NCI-H69 (cell line): ENCODE data around the gene GEMIN7.
A peak's percentile ranks its signal among the peaks of the same experiment; 100 is the strongest.
"Not testable (repeated sequence)": the region's sequence is repeated elsewhere in the genome, so short reads cannot be mapped to it uniquely, and the experiment has no call there.

Experiments
- DNase-seq: peaks from one replicate; lab custom pipeline; 2025; lab: John Stamatoyannopoulos, UW

The GEMIN7 gene

DNA sequence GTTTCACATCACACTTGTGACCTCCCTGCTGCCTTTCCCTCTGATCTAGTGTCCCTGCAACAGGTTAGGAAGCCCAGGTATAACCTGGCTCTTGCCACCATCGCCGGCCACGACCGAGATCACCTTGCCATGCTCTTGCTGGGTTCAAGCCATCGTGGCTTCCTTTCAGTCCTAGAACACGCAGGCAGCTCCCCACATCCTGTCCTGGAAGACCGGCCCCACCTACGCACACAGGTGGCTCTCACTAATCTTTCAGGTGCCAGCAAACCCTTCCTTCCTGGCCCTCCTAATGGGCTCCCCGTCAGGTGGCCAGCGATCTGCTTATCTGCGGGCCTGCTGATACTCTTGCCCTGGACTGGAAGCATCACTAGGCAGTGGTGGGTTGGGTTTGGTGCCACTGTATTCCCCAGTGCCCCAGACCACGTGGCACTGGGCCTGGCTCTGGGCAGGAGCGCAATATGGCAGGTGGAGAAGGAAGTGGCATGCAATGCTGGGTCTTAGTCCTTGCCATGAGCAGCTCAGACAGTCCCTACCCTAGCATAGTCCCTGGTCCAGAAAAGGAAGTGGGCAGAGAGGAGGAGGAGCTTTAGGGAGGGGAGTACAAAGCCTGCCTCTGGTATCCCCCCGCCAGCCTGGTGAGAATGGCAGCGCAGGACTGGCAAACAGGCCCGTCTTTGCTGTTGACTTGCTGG lies 25.7 kb downstream of the GEMIN7 start:
- peak; percentile 51 for DNase-seq

GRCh38 chr19:45106363-45106762 lies 27.3 kb downstream of the GEMIN7 start:
- not testable (repeated sequence) for DNase-seq

- no peak for DNase-seq
Observed at GRCh38 chr19:45107621-45108150, 28.6 kb downstream of the GEMIN7 start.

DNA sequence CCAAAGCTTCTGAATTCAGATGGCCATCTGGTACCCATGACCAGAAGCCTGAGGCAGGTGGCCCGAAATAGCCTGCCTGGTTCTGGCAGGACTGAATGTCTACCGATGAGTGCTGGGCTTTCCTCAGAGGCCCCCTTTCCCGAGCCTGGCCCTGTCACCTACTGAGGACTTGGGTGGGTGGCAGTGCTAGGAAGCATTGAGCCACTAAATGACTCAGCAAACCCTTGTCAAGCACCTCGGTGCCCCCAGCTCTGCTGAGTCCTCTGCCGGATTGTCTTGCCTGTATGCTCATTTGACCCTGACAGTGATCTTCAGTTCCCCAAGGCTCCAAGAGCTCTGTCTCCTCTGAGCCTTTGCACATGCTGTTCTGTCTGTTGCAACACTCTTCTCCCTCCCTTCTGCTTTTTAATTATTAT lies 31.8 kb downstream of the GEMIN7 start:
- DNase-seq = no peak

DNA sequence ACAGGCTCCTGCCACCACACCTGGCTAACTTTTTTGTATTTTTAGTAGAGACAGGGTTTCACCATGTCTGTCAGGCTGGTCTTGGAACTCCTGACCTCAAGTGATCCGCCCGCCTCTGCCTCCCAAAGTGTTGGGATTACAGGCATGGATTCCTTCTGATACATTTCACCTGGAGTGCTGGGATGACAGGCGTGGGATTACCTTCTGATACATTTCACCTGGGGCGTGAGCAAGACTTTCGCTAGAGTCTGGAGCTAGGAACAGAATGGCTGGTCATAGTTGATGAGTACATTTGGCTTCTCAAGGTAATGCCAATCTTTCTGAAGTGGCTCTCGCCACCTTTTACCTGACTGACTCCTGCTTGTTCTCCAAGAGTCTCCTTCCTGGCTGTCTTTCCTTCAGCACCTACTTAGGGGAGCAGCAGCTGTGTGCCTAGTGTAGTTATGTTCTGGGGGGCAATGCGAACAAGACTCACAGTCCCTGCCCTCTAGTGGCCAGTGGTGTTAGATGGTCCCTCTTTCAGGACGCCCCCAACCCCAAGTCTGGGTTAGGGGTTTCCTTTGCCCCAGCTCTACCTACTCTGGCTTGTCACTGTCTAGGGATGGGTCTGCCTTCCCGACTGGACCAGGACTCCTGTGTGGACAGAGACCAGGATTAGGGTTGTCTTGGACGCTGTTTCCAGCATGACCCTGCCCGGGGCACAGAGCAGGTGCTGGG lies 33.2 kb downstream of the GEMIN7 start:
- DNase-seq = no peak

GRCh38 chr19:45113628-45114027 lies 34.6 kb downstream of the GEMIN7 start:
- peak; percentile 99 for DNase-seq

- peak; percentile 95 for DNase-seq
Observed at GRCh38 chr19:45114116-45114515, 35.1 kb downstream of the GEMIN7 start.

- peak; percentile 96 for DNase-seq
Observed at GRCh38 chr19:45115809-45116615, 37.0 kb downstream of the GEMIN7 start.

DNA sequence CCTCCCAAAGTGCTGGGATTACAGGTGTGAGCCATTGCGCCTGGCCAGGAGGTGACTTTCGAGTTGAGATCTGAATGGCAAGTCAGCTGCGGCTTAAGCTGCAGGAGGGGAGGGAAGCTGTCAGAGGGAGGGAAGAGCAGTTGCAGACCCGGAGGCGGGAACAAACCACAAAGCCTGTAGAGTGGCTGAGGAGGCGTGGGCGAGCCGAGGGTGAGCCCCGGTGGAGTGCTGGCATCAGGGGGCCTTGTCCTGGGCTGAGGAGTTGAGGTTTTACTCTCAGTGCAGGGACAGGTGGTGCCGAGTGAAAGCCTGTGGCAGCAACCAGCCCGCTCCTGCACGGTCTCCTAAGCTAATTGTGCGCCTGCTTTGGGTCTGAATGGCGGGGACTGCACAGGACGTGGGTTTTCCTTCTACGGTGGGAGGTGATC lies 38.1 kb downstream of the GEMIN7 start:
- DNase-seq = peak; percentile 85

- peak; percentile 82 for DNase-seq
Observed at GRCh38 chr19:45117671-45118070, 38.6 kb downstream of the GEMIN7 start.

- no peak for DNase-seq
Observed at GRCh38 chr19:45118106-45118505, 39.0 kb downstream of the GEMIN7 start.

DNA sequence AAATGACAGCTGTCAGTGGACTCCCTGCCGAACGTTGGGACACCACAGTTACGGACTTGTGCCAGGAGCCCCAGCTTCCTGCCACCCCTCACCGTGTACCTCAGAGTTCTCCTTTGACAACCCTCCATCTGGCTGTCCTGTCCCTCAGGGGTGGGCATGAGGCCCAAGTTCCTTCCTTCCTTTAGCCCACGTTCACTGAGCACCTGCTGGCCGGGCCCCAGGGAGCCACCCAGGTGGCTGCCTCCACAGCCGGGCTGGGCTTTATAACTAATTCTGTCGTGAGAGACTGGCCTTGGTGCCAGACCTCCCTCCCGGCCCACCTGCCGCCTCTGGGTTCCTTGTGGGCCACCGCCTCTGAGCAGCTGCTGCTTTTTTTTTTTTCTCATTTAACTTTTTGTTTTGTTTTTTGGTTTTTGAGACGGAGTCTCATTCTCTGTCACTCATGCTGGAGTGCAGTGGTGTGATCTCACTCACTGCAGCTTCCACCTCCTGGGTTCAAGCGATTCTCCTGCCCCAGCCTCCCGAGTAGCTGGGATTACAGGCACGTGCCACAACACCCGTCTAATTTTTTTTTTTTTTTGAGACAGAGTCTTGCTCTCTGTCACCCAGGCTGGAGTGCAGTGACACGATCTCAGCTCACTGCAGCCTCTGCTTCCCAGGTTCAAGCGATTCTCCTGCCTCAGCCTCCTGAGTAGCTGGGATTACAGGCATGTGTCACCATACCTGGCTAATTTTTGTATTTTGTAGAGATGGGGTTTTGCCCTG lies 39.7 kb downstream of the GEMIN7 start:
- DNase-seq = peak; percentile 81

- peak; percentile 53 for DNase-seq
Observed at GRCh38 chr19:45119582-45119981, 40.5 kb downstream of the GEMIN7 start.

- no peak for DNase-seq
Observed at GRCh38 chr19:45121827-45122345, 42.8 kb downstream of the GEMIN7 start.

DNA sequence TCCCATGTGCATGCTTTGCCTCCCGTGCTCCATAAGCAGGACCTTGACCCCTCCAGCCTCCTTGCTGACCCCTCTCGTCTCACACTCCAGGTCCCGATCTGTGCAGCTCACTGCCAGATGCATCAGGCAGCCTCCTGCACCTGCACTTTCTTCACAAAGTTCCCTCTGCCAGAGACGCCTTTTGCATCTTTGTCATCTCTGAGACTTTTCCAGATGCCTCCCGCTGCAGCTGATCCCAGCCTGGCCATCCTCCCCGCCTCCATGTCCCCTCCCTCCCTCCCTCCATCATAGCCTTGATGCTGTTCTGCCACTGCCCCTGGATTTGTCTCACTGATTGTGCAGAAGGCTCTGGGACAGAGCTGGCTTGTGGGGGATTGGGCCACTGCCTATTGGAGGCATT lies 43.8 kb downstream of the GEMIN7 start:
- no peak for DNase-seq

DNA sequence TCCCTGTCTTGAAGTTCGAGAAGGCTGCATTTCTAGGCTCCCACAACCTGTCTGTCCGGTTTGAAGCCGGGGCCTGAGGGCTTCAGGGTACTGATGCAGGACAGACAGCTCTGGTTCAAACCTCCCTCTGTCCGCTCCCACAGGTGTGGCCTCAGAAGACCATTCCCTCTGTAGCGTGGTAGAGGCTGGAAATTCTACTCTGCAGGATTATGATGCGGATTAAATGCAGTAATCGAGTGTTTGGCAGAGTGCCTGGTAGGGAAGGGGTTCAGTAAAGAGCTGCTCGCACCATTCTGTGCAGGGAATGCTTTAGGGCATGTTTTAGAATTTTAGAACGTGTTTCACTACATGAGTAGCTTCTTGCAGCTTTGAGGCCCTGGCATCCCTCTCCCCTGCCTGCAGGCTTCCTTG lies 44.4 kb downstream of the GEMIN7 start:
- peak; percentile 65 for DNase-seq

GRCh38 chr19:45124021-45124420 lies 45.0 kb downstream of the GEMIN7 start:
- no peak for DNase-seq

GRCh38 chr19:45125360-45125759 lies 46.3 kb downstream of the GEMIN7 start:
- DNase-seq = no peak

- DNase-seq = peak; percentile 77
Observed at GRCh38 chr19:45125975-45126493, 47.0 kb downstream of the GEMIN7 start.

GRCh38 chr19:45126654-45127053 lies 47.6 kb downstream of the GEMIN7 start:
- no peak for DNase-seq

GRCh38 chr19:45128146-45128545 lies 49.1 kb downstream of the GEMIN7 start:
- no peak for DNase-seq
